ENCODE measurements around the gene DNAJC15. TPM values are rescaled to one million over a fixed set of nuclear protein-coding genes. Genes with fewer than 3 reads are reported as not detected.

The DNAJC15 gene
- total RNA-seq, 1 experiment from 2014 or later, result 10.8 TPM

DNA sequence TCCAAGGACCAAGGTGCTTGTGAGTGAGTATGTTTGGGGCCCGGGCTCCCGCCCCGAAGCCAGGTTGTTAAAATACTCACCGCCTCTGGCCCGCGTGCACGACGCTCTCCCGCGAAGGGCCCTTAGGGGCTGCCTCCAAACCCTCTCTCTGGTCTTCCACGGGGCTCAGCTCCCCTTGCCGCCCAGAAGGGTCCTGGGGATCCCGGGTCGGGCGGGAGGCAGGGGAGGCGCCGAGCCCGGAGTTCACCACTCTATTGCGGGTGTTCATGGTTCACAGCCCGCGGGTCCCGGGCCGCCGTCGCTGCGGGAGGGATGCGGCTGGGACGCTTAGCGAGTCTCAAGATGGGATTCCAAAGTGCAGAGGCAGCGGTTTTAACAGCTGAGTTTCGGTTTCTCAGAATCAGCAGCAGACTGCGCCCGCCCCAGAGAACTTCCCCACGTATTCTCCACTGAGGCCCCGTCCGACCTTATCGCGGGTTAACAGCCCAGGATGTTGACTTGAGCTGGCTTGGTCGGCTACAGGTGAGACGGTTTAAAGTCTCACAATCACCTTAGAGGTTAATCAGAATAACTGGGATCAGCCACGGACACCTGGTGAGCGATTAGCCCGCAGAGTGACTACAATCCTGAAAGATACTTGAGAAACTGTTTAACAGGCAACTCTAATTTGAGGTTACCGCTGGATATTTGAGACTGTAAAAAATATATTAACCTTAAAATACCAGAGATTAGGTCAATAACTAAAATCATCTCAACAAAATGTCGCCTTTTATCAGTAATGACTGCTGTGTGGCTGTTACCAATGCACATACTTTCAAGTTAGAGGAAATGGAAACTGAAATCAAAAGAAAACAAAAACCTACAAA lies 31.3 kb upstream of the DNAJC15 start, which contains the start of gene EPSTI1 (continued):
- TF ChIP-seq REST (IDR thresholded peaks at IDR 0.05; ENCODE audit: low read depth) (no peak), ZBTB33 (IDR thresholded peaks at IDR 0.05; ENCODE audit: extremely low read depth, insufficient replicate concordance, low read length) (no peak), ELF1 (IDR thresholded peaks at IDR 0.05; ENCODE audit: borderline replicate concordance, low read depth) (no peak), EGR1 (IDR thresholded peaks at IDR 0.05; ENCODE audit: low read depth) (no peak), POLR2AphosphoS5 (IDR thresholded peaks at IDR 0.05; ENCODE audit: low read depth, low read length) (no peak)

- BruUV-seq (replicated peaks), result no TSS peak
- H2AFZ ChIP-seq (ENCODE audit: low read depth, low read length, poor library complexity, severe bottlenecking), result peak overlapping the region; percentile 63
Observed at GRCh38 chr13:42992764-42993122, 30.6 kb upstream of the DNAJC15 start.

More at GRCh38 chr13:42992764-42993122, 30.6 kb upstream of the DNAJC15 start:
- no peaks in the 10 kb centered on the region for H3K9me3 ChIP-seq (ENCODE audit: control insufficient read depth in 1 of 2, insufficient read depth in 1 of 2, low read depth in 1 of 2, low read length in 2 of 2)
- H3K4me1 ChIP-seq (ENCODE audit: control insufficient read depth in 1 of 2, insufficient read depth in 2 of 2, low read length in 2 of 2), result peaks cover 0 to 25% of the 10 kb centered on the region in 2 experiments; a peak in 2 of 4 replicates
- RAD21 ChIA-PET (ENCODE audit: low non-redundant PET in 1 of 2, low total read pairs in 2 of 2, uncharacterized antibody in 2 of 2, unreplicated experiment in 2 of 2), result interaction anchor here in 1 of 2 experiments (0.6 kb wide), 1 partner anchor 27 kb away, joined by 3 read pairs; no protein-coding TSS in a partner anchor
- no peaks in the 10 kb centered on the region for H4K20me1 ChIP-seq (ENCODE audit: insufficient read depth)
- no peaks in the 10 kb centered on the region for H3K27me3 ChIP-seq (ENCODE audit: insufficient read depth, low read length)
- intact Hi-C loops (cut with micrococcal nuclease), result no loop called here
- ATAC-seq (no peak), DNase-seq (ENCODE audit: low read depth, low spot score) (no peak)
- H3K9me2 ChIP-seq (ENCODE audit: insufficient read depth), result no peaks in the 10 kb centered on the region
- H3K27ac ChIP-seq (ENCODE audit: low read depth, low read length), result no peak overlapping the region
- peak overlapping the region; percentile 37; the same call in 1 of the 2 replicates for H3K9ac ChIP-seq (ENCODE audit: low read length)
- no peaks in the 10 kb centered on the region for H3K79me2 ChIP-seq (ENCODE audit: insufficient read depth, low read length)
- peak overlapping the region in 1 of 2 experiments; percentile 54; a peak in 3 of 4 replicates for H3K4me3 ChIP-seq (replicated peaks in 1 of 2; ENCODE audit: low read depth in 1 of 2, low read length in 2 of 2)
- H3K36me3 ChIP-seq (ENCODE audit: control insufficient read depth in 1 of 2, insufficient read depth in 2 of 2, low read length in 2 of 2), result no peaks in the 10 kb centered on the region
- CTCF ChIA-PET, result interaction anchor here (0.6 to 1.3 kb wide), 2 partner anchors 23 to 745 kb away, joined by 3 to 4 read pairs; no protein-coding TSS in a partner anchor
- TF ChIP-seq ZFX (IDR thresholded peaks at IDR 0.05), result no peak
- no peak for TF ChIP-seq CBX3 (IDR thresholded peaks at IDR 0.05; ENCODE audit: low read depth)
- no peak for TF ChIP-seq CEBPB (IDR thresholded peaks at IDR 0.05; ENCODE audit: low read depth)
- no peak for TF ChIP-seq ZBTB33 (IDR thresholded peaks at IDR 0.05; ENCODE audit: extremely low read depth, insufficient replicate concordance, low read length)
- TF ChIP-seq ZNF274 (IDR thresholded peaks at IDR 0.05; ENCODE audit: low read depth, low read length), result no peak
- peak overlapping the region; percentile 68 for H3K4me2 ChIP-seq (ENCODE audit: low read length)
- POLR2A ChIA-PET, result no interaction called here

Data from HCT116 (cell line).